Natural killer cell treated with Interleukin-12 subunit alpha and Interleukin-12 subunit beta and Interleukin-15 and Interleukin-18, amount 100 ng/mL, for 72 hours (primary cell): ENCODE results near the gene C19orf12. TPM values are rescaled to one million over a fixed set of nuclear protein-coding genes. Genes with fewer than 3 reads are reported as not detected.
"Not testable (repeated sequence)": the region's sequence is repeated elsewhere in the genome, so short reads cannot be mapped to it uniquely, and the experiment has no call there.

Source experiments
- ATAC-seq, 2 donors: fragments of 150-1000 bp; cut with Tn5 transposase in 1 of 2; sonication (Bioruptor Pico), chemical (Tn5 transposase) in 1 of 2; 2 replicates each; pipeline ENCODE4 v1.10.0; 2021
- DNase-seq: peaks from one replicate; pipeline ENCODE4 v3.0.0; 2022; ENCODE audit warnings: low spot score
- H3K27ac Mint-ChIP-seq, 2 donors: 1 replicate in 1 of 2; 2 replicates in 1 of 2; pipeline ENCODE4 v1.8.0; 2022; ENCODE audit warnings: mixed read lengths in 2 of 2, mild to moderate bottlenecking in 1 of 2, moderate library complexity in 1 of 2
- H3K27me3 Mint-ChIP-seq, 2 donors: 1 replicate in 1 of 2; 2 replicates in 1 of 2; pipeline ENCODE4 v1.8.0; 2022; ENCODE audit warnings: mixed read lengths in 2 of 2
- H3K36me3 Mint-ChIP-seq: one replicate; pipeline ENCODE4 v1.8.0; 2022; ENCODE audit warnings: mixed read lengths
- H3K4me1 Mint-ChIP-seq, 2 donors: 1 replicate in 1 of 2; 2 replicates in 1 of 2; pipeline ENCODE4 v1.8.0; 2022; ENCODE audit warnings: low read depth in 2 of 2, mixed read lengths in 2 of 2, mild to moderate bottlenecking in 1 of 2
- H3K4me3 Mint-ChIP-seq: one replicate; pipeline ENCODE4 v1.8.0; 2022; ENCODE audit warnings: mixed read lengths
- H3K9me3 Mint-ChIP-seq: 2 replicates; pipeline ENCODE4 v1.8.0; 2022; ENCODE audit warnings: mixed read lengths
- total RNA-seq, 2 donors: library from RNA; stranded (reverse); gene quantifications; one replicate each; pipeline ENCODE4 v1.2.3, GENCODE V29; 2022

The C19orf12 gene
- total RNA-seq, 2 donors from 2014 or later: 44.8 to 50.8 TPM

DNA sequence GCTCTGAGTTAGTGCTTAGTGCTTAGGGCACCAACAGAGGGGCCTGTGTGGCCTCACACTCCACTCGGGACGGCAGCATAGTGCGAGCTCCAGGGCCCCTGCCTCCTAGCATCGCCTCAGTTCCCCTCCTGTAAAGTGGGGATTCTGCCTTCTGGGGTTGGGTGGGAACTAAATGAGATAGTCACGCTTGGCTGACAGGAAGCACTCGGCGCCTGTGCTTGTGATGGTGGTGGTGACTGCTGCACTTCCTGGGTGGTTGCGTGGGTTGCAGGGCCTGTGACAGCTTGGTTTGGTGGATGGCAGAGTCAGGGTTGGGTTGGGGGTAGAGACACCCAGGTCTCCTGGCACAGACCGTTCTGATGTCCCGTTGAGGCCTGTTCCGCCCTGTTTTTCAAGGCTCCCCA, 42.1 kb downstream of the C19orf12 start:
- DNase-seq (peak; percentile 89), ATAC-seq (peak; percentile 85 to 89)
- Mint-ChIP-seq H3K4me3 (peak overlapping the region; percentile 94), H3K36me3 (peaks cover 8% of the 10 kb centered on the region), H3K9me3 (no peaks in the 10 kb centered on the region), H3K27ac (peak overlapping the region; percentile 92 to 93), H3K27me3 (no peaks in the 10 kb centered on the region), H3K4me1 (peaks cover 66 to 81% of the 10 kb centered on the region in 2 donors)

DNA sequence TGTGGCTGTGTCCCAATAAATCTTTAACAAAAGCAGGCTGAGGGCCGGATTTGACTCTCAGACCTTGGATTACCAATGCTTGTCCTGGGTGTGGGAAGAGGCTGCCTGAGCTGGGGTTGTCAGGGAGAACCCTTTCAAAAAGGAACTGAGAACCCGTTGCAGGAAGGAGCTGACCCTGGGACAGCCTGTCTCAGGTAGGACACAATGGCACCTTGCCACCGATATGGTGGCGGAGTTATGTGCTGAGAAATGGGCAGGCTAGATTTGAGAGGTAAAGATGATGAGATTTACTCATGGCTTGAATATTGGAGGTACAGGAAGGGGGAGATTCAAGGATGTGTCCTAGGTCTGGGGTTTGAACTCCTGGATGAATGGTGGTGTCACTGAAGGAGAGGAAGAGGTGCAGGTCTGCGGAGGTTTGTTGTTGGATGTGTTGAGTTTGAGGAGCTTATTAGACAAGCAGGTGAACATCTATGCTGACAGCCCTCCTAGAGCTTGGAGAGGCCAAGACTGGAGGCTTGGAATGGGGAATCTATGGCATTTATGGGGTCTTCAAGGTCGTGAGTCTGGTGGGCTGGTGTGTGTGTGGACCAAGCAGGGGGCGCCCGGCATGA, 42.6 kb downstream of the C19orf12 start:
- Mint-ChIP-seq H3K27me3 (no peaks in the 10 kb centered on the region), H3K27ac (peak overlapping the region; percentile 92 to 93), H3K36me3 (peaks cover 8% of the 10 kb centered on the region), H3K4me3 (peak overlapping the region; percentile 94), H3K9me3 (no peaks in the 10 kb centered on the region), H3K4me1 (peaks cover 71 to 85% of the 10 kb centered on the region in 2 donors)
- DNase-seq (no peak), ATAC-seq (no peak)

DNA sequence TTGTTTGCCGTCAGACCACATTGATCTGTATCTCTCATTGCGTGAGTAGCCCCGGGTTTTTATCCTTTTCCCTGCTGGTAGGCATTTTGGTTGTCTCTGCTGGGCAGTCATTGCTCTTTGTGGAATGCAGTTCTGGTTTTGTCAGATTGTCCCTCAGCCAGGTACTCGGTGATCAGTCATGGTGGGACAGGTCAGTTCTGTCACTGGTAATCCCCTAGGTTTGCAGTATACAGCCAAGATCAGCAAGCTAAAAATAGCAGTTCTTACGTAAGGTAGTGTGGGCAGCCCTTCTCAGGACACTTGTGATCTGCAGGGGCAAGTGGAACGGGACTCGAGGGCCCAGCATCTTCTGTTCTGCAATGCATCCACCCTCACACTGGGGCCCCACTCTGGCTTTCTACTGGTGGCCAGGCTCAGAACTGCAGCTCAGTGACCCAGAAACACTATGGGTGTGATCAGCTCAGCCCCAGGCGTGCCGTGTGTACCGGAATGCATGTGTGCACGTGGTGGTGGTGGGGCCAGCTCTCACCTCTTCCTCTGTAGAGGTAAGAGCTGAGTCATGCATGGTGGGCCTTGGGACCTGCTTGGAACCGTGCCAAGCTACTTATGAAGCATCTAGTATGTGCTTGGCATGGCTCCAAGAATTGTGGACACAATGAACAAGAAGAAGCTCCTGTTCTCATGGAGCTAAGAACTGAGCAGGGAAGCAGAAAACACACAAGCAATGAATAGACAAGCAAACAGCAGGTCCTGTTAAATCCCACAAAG, 43.5 kb downstream of the C19orf12 start:
- peaks cover 8% of the 10 kb centered on the region for H3K36me3 Mint-ChIP-seq
- H3K27me3 Mint-ChIP-seq: no peaks in the 10 kb centered on the region
- H3K4me3 Mint-ChIP-seq: peak overlapping the region; percentile 94
- H3K27ac Mint-ChIP-seq: peak overlapping the region; percentile 92 to 93
- ATAC-seq (peak; percentile 68 to 79), DNase-seq (peak; percentile 82)
- H3K4me1 Mint-ChIP-seq: peaks cover 71 to 82% of the 10 kb centered on the region in 2 donors
- no peaks in the 10 kb centered on the region for H3K9me3 Mint-ChIP-seq

DNA sequence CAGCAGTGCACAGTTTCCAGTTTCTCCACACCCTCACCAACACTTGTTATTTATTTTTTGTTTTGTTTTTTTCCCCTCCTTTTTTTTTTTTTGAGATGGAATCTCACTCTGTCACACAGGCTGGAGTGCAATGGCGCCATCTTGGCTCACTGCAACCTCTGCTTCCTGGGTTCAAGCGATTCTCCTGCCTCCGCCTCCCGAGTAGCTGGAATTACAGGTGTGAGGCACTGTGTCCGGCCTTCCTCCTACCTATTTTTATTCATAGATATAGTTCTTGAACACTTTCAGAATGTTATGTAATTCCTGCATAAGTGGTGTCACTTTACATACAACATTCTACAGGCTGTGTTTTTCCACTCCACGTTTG, 44.1 kb downstream of the C19orf12 start:
- ATAC-seq, DNase-seq, H3K27me3 Mint-ChIP-seq, H3K9me3 Mint-ChIP-seq, H3K36me3 Mint-ChIP-seq: not testable (repeated sequence)
- Mint-ChIP-seq H3K4me1 (peaks cover 69 to 76% of the 10 kb centered on the region in 2 donors), H3K27ac (peak overlapping the region; percentile 92 to 93), H3K4me3 (peak overlapping the region; percentile 94)

DNA sequence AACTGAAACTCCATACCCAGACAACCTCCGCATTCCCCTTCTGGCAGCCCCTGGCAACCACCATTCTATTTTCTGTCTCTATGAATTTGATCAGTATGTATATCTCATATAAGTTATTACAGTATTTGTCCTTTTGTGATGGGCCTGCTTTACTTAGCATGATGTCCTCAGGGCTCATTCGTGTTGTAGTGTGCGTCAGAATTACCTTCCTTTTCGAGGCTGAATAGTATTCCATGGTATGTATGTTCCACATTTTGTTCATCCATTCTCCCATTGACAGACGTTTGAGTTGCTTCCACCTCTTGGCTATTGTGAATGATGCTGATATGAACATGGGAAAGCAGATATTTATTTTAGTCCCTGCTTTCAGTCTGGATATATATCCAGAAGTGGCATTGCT, 44.8 kb downstream of the C19orf12 start:
- peak overlapping the region; percentile 92 to 93 for H3K27ac Mint-ChIP-seq
- DNase-seq: no peak
- peaks cover 69 to 70% of the 10 kb centered on the region in 2 donors for H3K4me1 Mint-ChIP-seq

GRCh38 chr19:29668746-29669609, 46.1 kb downstream of the C19orf12 start:
- H3K36me3 Mint-ChIP-seq: peaks cover 8% of the 10 kb centered on the region
- DNase-seq (no peak), ATAC-seq (no peak)
- no peaks in the 10 kb centered on the region for H3K27me3 Mint-ChIP-seq
- H3K27ac Mint-ChIP-seq: peak overlapping the region; percentile 92 to 93
- peaks cover 67 to 70% of the 10 kb centered on the region in 2 donors for H3K4me1 Mint-ChIP-seq
- peak overlapping the region; percentile 94 for H3K4me3 Mint-ChIP-seq
- H3K9me3 Mint-ChIP-seq: no peaks in the 10 kb centered on the region

More for the DNA sequence above, 44.8 kb downstream of the C19orf12 start:
- H3K27me3 Mint-ChIP-seq: no peaks in the 10 kb centered on the region
- peak overlapping the region; percentile 94 for H3K4me3 Mint-ChIP-seq
- H3K36me3 Mint-ChIP-seq: peaks cover 8% of the 10 kb centered on the region
- ATAC-seq: no peak
- H3K9me3 Mint-ChIP-seq: no peaks in the 10 kb centered on the region

- Mint-ChIP-seq H3K4me1 (peaks cover 57 to 60% of the 10 kb centered on the region in 2 donors), H3K4me3 (peak overlapping the region; percentile 94), H3K9me3 (no peaks in the 10 kb centered on the region), H3K36me3 (peaks cover 8% of the 10 kb centered on the region), H3K27me3 (no peaks in the 10 kb centered on the region), H3K27ac (peak overlapping the region; percentile 92 to 93)
- no peak for DNase-seq
- ATAC-seq: no peak
These were observed 47.1 kb downstream of the C19orf12 start for GRCh38 chr19:29667901-29668341.

GRCh38 chr19:29667387-29667783, 47.7 kb downstream of the C19orf12 start:
- Mint-ChIP-seq H3K36me3 (peaks cover 8% of the 10 kb centered on the region), H3K9me3 (no peaks in the 10 kb centered on the region), H3K27me3 (no peaks in the 10 kb centered on the region), H3K4me1 (peaks cover 51 to 54% of the 10 kb centered on the region in 2 donors), H3K27ac (peak overlapping the region; percentile 92 to 93), H3K4me3 (peak overlapping the region; percentile 94)
- DNase-seq: no peak
- no peak for ATAC-seq

DNA sequence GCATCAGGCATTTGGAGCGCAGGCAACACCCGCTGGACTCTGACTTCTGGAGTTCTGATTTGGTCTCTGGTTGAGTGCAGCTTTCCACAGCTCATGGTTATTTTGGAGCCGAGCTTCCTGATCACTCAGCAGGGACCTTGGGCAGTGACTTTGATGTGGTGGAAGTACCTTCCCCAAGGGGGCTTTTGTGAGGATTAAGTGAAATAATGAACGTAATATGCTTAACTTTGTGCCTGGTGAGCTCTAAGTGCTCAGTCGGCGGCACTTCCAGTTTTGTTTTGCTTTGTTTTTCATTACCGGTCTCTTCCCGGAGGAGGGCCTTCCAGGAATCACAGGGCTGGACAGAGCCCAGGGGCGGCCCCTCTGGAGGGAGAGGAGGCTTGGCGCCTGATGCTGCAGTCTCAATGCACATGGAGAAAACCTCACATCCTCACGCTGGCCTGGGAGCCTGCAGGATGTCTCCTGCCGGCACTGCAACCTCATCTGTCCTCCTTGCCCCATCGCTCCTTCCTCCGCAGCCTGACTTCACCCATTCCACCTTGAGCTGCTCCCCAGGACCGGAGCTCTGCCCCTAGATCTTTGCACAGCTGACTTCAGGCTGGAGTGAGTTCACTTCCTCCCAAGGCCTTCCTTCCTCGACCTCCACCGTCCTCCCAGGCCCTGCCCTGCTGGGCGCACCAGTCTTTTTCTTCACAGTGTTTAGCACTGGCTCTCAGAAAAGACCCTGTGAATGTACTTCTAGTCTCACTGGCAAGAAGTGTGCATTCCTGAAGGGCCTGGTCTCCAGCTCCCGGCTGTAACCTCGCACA, 48.3 kb downstream of the C19orf12 start:
- H3K27me3 Mint-ChIP-seq: no peaks in the 10 kb centered on the region
- H3K4me3 Mint-ChIP-seq: peak overlapping the region; percentile 94
- peaks cover 45 to 48% of the 10 kb centered on the region in 2 donors for H3K4me1 Mint-ChIP-seq
- peaks cover 8% of the 10 kb centered on the region for H3K36me3 Mint-ChIP-seq
- DNase-seq (no peak), ATAC-seq (no peak)
- H3K9me3 Mint-ChIP-seq: no peaks in the 10 kb centered on the region
- peak overlapping the region; percentile 92 to 93 for H3K27ac Mint-ChIP-seq

- Mint-ChIP-seq H3K9me3 (no peaks in the 10 kb centered on the region), H3K4me1 (peaks cover 38 to 41% of the 10 kb centered on the region in 2 donors), H3K27me3 (no peaks in the 10 kb centered on the region), H3K27ac (peak overlapping the region; percentile 92 to 93), H3K36me3 (peaks cover 2% of the 10 kb centered on the region), H3K4me3 (peak overlapping the region; percentile 94)
- ATAC-seq (peak in 1 of 2 donors; percentile 0), DNase-seq (no peak)
These were observed 49.1 kb downstream of the C19orf12 start for GRCh38 chr19:29665826-29666577.

- peak within 1 kb of the TSS; percentile 92 to 93 for H3K27ac Mint-ChIP-seq
- H3K4me3 Mint-ChIP-seq: peak within 1 kb of the TSS; percentile 94
These were observed 49.7 kb downstream of the C19orf12 start, which contains the start of gene PLEKHF1 for GRCh38 chr19:29665215-29665825. Gene PLEKHF1, plus strand, starts transcription at chr19:29665461. Its CDS starts 8,379 bp downstream, at chr19:29673840.

GRCh38 chr19:29664753-29665214, 50.3 kb downstream of the C19orf12 start:
- Mint-ChIP-seq H3K36me3 (no peaks in the 10 kb centered on the region), H3K4me1 (peaks cover 25 to 30% of the 10 kb centered on the region in 2 donors), H3K4me3 (peak overlapping the region; percentile 70), H3K9me3 (no peaks in the 10 kb centered on the region), H3K27ac (peak overlapping the region; percentile 59 to 67), H3K27me3 (no peaks in the 10 kb centered on the region)
- ATAC-seq (no peak), DNase-seq (no peak)

More at GRCh38 chr19:29665215-29665825, 49.7 kb downstream of the C19orf12 start, which contains the start of gene PLEKHF1:
- Mint-ChIP-seq H3K27me3 (no peaks in the 10 kb centered on the region), H3K4me1 (peaks cover 31 to 36% of the 10 kb centered on the region in 2 donors), H3K36me3 (no peaks in the 10 kb centered on the region), H3K9me3 (no peaks in the 10 kb centered on the region)
- ATAC-seq: peak; percentile 96 to 97
- DNase-seq: peak; percentile 95
